Stimulated activated CD4-positive, alpha-beta T cell treated with anti-CD3 and anti-CD28 coated beads, TNF-alpha, amount 100 ng/mL, for 48 hours (primary cell): ENCODE results near the gene TTC28.

Experiments
- DNase-seq, 3 donors: peaks; one replicate each; pipeline ENCODE4 v3.0.0-alpha.2; 2020; ENCODE audit warnings: low read depth in 3 of 3

The TTC28 gene

DNA sequence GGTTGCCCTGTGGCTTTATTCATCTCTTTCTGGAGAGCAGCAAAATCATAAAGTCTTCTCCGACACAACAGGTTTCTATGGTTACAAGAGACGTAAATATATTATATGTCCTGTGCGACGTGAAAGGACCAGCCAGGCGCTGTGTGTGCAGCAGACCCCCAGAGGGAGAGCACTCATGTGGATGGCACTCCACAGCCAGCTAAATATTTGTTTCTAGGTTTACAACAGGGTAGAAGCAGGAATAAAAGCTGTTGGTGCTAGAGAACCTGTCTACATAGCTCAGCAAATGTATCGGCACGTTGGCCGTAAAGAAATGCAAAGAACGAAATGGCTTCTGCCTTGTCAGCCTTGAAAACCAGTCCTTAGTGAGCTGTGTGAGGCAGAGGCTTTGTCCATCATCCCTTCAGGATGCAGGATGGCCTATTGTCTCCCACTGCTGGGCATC is 626.8 kb downstream of the TTC28 start:
- DNase-seq, result no peak

DNA sequence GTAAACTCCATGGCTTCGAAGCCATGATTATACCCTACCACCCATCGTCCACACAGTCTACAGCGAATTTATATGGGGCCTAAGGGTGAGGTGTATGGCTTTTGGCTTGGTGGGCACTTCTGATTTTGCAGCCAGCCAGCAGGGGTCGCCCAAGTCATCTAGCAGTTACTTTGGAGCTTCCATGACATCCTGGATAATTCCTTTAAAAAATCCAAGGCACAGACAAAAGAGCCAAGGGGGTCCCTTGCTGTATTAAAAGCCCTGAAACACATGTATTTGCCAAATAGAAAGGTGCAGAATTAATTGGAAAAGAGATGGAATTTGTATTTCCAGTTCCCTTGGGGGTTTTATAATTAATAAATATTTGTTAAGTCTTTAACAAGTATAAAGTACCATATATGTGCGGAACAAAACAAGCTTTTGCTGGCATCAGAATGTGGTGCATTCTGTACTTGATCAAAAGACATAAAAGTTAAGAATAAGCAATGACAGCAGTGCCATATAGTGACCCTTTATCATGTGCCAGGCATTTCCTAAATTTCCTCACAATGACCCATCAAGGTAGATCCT is 627.8 kb downstream of the TTC28 start:
- DNase-seq, result peak; percentile 6 to 25 (median 7)

DNA sequence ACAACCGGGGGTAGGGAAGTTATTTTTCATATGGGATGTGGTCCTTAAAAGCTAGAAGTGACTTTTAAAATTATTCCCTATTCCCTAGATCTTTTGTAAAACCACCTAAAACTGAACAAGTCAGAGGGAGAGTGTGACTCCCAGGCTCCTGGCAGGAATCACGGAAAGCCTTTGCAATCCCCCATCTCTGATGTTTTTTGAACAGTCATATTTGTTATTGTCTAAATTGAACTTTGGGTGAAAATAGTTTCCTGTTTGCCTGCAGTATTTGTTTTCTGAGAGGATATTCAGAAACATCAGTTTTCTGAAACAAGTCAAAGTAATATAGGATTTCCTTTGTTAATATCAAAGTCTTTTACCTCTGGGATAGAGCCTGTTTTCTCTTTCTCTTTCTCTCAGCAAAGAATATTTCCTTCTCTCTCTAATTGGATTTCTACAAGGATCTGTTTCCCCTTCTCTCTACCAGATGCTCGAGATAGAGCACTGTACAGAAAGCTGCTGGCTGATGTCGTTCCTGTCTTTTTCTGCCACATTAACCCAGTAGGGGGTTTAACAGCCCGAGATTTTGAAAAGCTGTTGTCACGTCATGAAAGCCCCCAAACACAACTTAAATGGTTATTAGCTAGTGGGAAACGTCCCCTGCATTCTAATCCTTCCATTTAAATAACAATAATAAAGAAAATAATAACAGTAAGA is 628.4 kb downstream of the TTC28 start:
- DNase-seq, result no peak

DNA sequence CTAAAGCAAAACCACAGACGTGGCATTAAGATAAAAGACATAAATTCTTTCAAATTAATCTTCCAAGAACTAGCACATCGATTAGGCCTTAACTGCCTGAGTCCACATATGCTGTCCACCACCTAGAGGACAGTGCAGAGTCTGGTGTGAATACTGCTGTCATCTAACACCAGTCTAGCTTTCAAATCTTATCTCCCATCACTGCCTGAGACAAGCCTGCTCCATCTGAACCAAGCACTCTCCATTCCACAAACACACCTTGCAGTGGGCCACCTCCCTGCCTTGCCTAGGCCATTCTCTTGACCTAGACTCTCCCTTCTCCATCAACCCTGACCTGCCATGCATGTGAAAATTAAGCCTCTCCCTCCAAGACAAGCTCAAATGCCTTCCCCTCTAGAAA is 631.1 kb downstream of the TTC28 start:
- DNase-seq, result no peak

DNA sequence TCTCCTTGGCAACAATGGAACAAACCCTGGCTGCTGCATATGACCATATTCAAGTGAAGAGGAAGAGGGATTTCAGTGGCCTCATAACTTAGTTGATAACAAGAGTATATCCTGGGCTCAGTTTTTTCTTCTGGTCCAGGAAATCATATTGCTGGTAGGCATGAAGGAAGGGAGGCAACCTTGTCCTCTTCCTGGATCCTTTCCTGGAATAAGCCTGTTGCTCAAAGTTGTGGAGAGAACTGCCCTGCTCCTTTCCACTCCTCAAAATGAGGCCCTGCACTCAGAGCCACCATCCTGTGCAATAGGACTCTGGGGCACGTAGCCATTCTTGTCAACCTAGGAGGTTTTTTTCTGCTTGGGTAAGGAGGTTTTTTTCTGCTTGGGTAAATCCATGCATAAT is 631.9 kb downstream of the TTC28 start:
- DNase-seq, result no peak

DNA sequence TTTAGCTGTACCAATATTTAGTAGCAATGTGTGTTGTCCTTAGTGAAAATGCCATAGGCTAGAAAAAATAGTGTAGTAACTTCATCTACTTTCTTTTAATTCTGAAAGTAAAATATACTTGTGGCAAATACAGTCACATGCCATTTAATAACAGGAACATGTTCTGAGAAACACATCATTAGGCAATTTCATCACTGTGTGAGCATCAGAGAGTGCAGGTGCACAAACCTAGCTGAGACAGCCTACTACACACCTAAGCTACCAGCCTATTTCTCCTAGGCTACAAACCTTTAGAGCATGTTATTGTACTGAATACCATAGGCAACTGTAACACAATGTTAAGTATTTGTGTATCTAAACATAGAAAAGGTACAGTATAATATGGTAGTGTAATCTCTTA is 633.5 kb downstream of the TTC28 start:
- no peak for DNase-seq

DNA sequence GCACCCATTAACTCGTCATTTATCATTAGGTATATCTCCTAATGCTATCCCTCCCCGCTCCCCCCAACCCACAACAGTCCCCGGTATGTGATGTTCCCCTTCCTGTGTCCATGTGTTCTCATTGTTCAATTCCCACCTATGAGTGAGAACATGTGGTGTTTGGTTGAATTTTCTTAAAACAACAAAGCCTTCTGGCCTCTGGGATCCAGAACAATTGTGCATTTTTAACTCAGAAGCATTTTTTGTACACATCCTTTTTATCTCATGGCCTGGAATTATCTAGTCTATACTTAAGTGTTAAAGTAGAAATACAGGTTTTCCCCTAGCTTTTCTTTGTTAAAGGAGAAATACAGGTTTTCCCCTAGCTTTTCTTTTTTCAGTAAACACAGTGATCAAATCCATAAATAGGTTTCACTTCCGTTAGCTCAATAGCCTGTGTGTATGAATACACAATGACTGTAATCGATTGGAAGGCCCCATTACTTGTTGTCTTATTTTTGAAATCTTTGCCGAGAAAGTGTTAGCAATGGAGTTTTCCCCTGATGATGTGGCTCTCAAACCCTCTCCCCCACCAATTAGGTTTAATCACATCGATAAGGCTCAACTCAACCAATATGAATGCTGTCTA is 635.0 kb downstream of the TTC28 start:
- no peak for DNase-seq

DNA sequence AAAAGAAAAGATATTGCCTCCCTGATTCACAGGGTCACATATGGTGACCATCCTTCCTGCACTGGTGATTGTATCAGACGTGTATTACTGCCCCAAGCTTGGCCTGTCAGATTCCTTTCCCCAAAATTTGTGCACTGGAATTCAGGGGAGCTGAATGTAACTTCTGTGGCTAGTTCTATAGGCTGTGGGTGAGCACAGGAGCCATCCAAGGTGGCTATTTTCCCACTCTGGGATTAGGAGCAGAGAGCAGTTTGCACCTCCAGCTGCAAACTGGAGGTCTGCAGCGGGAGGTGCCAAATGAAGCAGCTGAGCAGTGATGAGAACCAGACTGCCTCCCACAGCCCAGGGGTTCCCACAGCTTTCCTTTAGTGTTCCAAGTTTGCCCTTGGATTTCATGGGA is 636.4 kb downstream of the TTC28 start:
- no peak for DNase-seq

DNA sequence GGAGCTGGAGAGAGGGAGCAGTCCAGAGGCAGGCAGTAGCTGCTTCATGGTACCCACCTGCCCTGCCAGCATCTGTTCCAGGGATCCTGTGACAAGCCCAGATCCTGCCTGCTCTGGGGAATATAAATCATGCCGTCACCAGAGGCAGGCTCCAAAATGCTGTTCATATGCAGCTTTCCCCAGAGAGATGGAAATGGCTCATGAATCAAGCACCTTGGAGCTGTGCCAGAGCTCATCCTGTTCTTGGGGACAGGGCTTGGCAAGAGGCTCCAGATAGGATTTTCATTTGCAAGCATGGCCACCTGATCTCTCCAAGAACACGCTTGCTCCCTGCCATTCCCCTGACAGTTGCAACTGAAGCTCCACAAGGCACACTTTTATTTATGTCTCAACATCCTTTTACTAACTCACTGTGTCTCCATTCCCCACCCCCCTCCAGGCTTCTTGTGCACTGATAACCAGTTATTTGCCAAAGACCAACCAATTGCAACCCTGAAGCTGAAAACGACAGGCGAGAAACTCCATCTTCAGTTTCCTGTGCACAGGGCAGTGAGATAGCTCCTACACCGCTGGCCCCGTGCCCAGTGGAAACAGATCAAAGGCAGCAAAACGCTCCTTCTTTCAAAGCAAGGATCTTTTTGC is 644.8 kb downstream of the TTC28 start:
- no peak for DNase-seq

DNA sequence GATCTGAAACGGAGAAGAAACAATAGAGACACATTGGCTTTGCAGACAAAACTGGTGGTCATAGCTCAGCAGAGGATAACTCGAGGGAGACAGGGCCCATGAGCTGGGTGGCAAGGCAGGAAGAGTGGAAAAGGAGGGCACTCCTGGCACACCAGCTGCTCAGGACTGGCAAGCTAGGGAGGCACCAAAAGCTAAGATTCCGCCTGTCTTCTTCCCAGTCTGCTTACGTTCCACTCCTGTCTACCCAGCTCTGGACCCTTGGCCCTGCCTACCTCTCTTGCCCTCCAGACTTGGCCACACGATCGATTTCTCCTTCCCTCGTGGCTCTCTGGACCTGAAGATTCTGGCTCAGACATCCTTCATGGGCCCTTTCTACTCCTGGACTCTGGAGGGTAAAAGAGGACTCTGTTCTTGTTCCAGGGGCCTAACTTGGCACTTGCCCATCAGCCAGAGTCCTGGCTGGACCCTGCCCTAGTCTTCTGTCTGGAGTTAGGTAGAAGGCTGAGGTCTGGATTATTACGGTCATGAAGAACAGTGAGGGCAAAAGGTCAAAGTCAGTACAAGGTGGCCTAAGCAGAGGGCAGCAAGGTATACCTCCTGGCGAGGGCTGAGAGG is 645.4 kb downstream of the TTC28 start:
- DNase-seq, result no peak

DNA sequence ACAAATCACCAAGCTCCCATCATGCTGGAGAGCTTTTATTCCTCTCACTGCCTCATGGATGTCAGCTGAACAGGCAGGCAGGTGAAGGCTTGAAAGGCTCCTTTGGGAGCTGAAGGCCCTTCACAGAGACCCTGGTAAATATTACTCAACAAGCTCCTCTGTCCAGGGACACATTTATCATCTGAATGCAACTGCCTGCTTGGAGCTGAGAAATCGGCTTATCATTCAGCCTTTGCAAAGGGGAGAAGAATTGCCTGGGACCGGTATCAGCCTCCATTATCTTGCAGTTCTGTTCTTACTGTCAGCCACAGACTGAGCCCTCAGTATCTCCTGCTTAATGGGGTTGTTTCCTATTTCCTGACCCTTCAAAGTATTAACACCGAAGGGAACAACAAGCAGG is 646.8 kb downstream of the TTC28 start:
- no peak for DNase-seq

DNA sequence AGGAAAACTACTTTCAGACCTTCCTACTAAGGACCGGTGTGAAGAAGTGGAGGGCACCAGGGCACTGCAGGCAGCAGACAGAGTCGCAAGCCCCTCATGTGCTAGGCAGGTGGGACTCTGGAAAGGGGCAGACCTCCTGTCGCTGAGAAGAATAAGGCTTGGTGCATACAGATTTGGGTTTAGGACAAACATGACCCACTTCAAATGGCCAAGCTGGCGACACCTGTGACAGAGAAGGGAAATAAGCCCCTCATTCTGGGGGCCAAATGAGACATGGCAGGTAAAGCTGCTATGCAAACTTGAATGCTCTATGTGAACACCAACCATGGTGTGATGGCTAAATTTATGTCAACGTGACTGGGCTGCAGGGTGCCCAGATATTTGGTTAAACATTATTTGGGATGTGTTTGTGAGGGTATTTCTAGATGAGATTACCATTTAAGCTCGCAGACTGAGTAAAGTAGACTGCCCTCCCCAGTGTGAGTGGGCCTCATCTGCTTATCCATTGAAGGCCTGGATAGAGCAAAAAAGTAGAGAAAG is 648.2 kb downstream of the TTC28 start:
- DNase-seq, result no peak

DNA sequence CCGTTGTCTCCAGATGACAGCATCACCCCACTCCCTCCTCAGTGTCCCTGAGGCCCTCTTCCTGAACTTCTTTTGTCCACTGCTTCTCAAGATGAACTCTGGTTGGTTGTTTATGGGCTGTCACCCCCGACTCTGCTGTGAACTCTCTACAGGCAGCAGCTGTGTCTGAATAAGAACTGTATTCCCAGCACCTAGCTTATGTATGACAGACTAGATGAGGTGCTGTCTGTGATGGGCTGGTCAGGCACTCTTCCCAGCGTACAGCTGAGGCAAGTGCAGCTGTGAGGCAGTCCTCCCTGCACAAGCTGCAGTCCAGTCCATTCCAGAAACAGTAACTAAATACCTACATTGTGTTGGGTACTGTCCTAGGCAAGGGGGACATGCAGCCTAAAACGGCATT is 649.2 kb downstream of the TTC28 start:
- no peak for DNase-seq

DNA sequence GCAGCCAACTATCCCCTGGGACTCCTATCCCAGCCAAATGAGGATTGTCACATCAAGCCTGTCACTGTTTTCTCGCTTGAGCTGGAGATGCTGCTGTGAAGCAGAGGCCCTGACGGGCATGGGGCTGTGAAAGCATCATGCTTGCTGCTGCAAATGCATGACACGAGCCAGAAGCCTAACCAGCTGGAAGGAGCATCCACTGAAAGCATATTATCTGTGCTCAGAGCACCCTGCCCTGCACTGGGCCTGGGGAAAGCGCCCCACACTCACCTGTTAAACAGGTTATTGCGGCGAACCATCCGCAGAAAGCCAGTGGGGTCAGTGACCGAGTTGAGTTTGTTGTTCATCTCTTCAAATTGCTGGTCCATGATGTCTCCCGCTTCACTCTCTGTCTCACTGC is 649.7 kb downstream of the TTC28 start:
- no peak for DNase-seq

DNA sequence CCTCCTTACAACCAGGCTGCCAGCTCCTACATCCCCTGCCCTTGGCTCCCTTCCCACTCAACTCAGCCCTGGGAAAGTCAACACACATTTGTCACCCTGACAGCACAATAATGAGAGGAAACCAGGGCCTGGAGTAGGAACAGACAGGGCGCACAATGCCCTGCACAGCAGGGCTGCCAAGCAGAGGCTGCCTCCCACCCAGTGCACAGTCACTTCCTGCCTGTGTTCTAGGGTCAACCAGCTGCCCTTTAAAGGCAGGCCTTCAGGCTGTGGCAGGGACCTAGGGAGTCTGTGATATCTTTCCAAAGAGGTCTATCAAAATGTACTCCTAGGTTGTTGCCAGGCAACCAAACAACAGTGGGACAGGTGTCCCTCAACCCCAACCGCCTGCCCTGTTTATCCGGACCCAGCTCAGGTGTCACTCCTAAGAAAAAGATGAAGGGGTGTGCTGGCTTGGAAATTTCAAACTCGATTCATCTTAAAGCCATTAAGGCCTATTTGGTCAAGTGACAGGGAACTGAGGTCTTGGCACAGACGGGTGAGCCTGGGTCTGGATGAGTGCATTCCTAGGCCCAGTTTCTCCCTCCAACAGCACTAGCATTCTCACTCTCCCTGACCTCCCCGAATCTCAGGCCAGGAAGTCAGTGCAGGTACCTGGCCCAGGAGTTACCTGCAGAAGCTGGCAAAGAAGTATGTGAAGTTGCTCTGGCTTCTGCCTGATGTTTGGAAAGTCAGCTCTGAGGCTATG is 650.3 kb downstream of the TTC28 start:
- no peak for DNase-seq

DNA sequence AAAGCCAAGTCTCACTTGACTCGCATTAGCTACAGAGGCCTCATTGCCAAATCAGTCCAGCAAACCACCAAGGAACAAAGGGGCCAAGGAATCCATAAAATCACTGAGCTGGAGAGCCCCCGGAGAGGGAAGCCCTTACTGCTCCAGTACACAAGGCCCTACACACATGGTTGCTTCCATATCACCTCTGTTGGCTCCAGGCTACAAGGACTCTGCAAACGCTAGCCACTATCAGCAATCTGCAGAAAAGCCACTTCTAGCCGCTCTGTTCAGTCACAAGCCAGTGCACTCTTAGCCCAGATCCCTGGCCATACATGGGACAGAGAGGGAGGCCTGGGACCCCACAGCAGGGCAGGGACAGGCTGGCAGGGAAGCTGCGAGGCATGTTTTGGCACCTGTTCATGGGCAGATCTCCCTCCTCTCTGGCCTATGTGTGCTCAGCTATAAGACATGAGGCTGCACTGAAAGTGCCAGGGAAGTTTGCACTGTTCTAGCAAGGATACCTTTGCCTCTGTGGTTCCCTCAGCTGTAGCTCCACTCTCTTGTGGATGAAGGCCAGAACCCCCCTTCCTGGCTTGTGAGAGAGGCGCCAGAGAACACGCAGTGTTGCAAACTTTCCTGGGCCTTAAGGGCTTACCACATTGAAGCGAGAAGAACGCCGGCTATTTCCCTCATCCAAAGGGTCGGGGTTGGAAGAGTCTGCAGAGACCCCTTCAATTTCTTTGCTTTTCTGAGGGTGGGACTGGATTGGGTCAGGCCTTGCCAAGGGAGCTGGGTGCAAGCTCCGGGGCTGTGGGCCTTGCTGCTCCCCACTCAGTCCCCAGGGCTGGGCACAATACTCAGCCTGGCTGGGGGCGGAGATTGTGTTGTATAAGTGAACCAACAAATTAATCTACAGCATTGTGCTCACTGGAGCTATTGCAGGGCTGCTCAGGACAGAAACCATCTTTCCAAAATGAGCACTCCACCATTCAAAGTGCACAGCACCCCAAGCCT is 651.9 kb downstream of the TTC28 start:
- no peak for DNase-seq

DNA sequence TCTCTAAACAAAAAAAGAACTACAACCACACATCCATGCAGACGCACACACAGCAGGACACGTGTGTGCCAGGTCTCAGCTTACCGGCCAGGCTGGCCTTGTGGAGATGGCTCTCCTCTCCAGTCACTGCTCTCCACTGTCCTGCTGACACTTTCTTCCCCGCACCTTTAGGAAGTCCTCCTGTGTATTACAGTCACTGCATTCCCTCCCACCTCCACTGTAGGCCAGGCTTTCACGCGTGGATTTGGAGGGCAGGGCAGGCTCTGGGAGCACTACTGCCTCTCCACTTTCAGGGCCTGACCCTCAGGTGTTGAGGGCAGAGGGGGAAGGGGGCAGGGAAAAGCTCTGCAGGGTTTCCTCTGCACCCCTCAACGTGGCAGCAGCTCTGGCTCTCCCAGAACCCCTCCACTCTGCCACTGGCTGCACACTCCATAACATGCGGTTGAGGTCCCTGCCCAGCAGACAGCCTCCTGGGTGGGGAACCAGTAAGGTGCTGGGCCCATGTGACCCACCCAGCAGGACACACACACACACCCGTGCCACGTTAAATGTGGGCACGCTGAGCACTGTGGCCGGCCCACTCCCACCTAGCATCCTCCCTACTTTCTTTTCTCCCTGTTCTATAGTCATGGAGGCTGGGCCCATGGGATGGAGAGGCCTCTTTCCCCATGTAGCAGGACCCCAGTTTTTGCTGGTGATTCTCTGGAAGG is 653.6 kb downstream of the TTC28 start:
- no peak for DNase-seq

DNA sequence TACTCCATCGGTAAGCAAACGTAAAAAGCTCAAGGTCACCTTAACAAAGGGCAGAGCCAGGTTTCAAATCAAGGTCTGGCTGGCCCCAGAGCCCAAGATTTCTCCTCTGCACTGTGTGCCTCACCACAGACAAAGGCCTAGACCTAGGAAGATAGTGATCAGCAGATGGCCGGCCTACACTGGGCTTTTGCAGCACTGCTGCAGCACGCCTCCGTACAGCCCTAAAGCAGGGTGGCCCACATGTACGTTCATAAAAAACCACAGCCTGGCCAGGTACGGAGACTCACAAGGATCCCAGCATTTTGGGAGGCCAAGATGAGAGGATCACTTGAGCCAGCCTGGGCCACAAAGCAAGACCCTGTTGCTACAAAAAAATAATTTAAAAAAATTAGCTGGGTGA is 654.3 kb downstream of the TTC28 start:
- no peak for DNase-seq

DNA sequence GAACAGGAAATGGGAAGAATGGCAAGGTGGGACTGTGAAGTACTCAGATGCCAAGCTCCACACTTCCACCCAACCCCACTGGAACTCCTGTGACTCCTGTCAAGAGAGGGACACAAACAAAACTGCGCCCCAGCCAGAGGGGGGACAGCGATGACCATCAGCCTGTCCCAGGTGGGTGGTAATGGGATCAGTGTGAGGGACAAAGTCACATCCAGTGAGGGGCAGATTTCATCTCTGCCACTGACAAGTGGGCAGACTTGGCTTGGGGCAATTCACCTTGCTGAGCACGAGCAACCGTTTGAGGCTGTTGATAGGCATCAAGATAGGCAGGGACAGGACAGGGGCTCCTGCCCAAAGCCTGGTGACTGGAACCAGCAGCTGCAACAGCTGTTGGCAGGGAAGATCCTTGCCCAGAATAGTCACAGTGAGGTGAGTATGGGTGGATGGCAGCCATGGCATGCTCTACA is 655.2 kb downstream of the TTC28 start:
- no peak for DNase-seq
